HG02938 (cell line): ENCODE results near the gene DESI2.

Experiments used
- ATAC-seq: cut with Tn5 transposase; IDR thresholded peaks from one replicate; pipeline ENCODE4 v1.9.1; 2021; ENCODE audit warnings: mild to moderate bottlenecking, moderate library complexity; ENCODE audit not compliant: unreplicated experiment

DESI2 gene

DNA sequence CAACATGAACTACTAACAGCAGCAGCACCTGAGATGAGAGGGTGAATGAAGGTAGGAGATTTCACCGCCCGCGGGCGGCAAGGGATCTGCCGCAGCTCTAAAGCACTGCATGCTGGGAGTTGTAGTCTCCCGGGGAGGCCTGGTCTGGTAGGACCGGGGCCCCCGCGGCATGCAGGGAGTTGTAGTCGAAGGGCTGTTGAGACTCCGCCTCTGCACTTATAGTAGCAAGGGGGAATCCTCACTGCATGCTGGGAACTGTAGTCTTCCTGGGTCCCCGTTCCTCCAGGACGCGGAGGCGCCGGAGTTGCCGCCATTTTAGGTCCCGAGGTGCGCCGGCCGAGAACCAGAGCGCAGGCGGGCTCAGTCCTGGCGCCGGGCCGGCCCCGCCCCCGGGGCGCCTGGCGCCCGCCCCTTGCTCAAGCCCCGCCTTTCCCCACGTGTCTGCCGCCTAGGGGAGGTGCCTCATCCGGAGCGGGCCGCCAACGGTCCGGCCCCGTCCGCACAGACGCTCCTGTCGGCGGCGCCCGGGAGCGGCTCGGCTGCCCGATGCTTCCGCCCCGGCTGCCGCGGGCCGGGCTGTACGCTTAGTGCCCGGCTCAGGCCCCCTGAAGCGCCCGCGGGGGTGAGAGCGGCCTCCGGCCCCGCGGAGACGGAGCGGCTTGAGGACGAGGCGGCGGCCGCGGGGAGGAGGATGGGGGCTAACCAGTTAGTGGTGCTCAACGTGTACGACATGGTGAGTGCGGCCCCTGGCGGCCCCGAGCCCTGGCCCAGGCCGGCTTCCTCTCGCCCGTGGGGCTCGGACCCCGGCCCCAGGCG is at the start of gene DESI2:
TSS of gene DESI2 (plus strand) at position 504 of the 816 bp plus-strand sequence. CDS start at position 692, 188 bp downstream.
- ATAC-seq, result peak; percentile 97

DNA sequence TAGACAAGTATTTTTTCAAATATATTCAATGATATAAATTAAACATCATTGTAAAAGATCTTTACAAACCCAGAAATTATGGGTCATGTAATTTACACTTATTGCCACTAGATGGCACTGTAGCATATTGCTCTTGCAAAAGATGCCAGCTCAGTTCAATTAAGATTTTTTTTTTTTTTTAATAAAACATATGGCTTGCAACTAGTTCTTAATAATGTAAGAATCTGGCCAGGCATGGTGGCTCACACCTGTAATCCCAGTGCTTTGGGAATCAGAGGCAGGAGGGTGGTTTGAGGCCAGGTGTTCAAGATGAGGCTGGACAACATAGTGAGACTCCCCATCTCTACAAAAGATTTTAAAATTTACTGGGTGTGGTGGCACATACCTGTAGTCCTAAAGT is 49.4 kb upstream of the DESI2 start:
- ATAC-seq, result no peak

DNA sequence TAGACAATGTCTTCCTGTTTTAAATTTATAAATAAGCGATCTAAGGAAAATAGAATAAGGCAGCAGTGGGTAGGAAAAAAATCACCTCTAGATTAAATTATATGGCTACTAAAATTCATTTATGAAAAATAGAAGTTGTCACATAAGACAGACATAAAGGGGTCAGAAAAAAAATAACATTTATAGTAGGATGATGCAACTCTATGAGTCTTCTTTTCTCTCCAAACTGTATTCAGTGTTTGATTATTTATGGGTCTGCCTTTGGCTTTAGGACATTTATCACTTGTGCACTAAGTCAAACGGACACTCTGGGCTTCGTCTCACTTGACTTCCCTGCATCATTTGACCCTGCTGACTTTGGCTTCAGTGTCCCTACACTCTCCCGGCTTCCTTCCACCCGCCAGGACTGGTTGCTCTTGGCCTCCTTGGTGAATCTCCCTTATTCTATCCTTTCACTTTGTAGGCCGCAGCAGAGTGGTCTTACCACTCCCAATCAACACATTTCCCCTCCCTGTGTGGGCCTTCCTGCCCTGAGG is 47.0 kb upstream of the DESI2 start:
- no peak for ATAC-seq

DNA sequence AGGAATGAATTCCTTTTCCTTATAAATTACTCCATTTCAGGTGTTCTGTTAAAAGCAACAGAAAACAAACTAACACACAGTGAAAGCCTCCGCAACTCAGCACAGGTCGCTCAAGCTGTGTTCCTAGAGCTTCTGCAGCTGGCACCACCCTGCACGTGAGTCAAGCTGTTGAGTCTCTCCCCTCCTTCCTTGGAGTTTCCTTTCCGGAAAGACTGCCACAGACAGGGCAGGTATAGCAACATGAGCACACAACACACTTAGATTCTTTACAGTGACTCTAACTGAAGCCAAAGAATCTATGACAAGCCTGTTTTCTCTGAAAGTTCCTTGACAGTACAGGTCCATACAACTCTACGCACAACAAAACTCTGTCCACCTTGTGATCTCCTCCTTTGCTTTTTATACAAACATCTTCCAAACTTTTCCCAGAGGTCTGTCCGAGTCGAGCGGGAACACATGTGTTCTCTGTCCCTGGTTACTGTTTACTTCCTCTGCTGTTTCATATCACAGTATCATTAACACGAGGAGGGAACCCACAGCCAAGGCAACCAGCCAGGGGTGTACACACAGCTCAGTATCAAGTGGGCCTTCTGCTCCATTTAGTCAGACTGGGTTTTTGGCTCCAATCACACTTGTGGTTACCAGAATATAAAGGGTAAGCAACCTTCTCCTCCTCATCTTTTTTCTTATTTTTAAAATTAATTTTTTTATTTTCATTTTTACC is 38.7 kb upstream of the DESI2 start:
- ATAC-seq, result no peak

DNA sequence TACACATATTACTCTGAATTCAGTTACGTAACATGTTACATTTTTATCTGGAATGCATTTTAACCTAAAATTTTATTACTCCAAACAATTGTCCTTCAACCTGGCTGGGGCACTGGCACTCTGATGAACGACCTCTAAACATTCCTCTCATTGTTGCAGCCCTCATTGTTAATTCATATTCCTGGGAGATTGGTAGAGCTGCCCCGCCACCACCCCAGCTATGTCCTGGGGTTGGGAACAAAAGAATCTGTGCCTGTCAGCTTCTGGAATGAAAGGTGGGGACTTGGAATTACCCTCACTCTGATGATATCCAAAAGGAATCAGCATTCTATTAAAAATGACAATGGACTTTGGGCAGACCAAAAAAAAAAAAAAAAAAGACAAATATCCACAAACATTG is 38.0 kb upstream of the DESI2 start:
- ATAC-seq, result no peak

DNA sequence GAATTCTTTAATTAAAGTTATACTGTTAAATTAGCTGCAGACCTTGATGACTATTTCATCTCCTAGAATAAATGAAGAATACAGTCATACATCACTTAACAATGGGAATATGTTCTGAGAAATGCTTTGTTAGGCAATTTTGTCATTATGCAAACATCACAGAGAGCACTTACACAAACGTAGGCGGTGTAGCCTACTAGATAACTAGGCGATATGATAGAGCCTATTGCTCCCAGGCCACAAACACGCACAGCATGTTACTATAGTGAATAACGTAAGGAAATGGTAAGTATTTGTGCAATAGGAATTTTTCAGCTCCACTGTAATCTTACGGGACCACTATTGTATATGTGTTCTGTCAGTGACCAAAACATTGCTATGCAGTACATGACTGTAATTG is 37.6 kb upstream of the DESI2 start:
- no peak for ATAC-seq

DNA sequence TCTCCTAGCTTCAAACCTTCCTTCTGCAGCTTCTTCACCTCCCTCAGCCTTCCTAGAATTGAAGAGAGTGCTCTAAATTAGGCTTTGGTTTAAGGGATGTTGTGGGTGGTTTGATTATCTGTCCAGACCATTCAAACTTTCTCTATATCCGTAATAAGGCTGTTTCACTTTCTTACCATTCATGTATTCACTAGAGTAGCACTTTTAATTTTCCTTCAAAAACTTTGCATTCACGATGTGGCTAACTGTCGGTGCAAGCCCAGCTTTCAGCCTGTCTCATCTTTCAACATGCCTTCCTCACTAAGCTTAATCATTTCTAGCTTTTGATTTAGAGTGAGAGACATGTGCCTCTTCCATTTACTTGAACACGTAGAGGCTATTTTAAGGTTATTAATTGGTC is 26.2 kb upstream of the DESI2 start:
- ATAC-seq, result no peak

DNA sequence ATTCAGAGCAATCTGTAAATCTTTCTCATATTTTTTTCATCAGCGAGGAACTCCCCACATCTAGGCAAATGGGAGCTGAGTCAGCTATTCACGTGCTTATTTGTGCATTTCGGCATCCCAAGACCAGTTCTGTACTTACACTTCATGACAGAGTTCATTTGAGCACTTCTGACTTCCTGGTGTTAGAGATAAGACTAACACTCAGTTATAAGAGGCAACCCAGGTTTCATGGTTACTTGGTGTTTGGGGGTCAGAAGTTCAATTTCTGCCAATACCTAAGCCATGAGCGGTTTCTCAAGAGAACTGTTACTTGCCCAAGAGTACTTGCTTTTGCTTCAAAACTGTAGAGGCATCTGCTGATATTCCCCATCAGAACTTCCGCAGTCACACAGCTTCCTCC is 24.1 kb upstream of the DESI2 start:
- no peak for ATAC-seq

DNA sequence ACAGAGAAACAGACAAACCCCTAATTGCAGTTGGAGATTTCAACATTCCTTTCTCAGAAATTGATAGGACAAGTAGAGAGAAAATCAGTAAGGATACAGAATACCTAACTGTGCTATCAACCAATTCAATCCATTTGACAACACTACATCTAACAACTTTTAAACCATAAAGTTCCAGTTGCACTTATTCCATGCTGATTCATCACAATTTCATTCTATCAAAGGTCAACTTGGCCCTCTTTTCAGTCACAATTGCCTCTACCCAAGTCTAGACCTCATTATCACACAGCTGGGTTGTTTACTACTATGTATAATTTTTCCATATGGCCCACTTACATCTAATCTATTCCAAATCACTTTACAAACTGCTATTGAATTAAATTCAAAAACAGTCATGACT is 19.8 kb upstream of the DESI2 start:
- no peak for ATAC-seq

DNA sequence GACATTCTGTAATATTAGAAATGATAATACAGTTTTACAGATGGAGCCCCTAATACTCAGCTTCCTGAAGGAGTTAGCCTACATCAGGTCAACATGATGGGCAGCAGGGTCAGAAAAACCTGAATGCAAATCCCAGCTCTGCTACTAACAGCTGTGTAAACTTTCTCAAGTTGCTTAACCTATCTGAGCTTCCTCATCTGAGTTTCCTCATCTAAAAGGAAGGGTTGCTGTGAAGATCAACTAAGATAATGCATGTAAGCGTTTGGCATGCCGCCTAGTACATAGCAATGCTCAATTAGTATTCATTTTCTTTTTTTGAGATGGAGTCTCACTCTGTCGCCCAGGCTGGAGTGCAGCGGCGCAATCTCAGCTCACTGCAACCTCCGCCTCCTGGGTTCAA is 18.4 kb upstream of the DESI2 start:
- ATAC-seq, result no peak

DNA sequence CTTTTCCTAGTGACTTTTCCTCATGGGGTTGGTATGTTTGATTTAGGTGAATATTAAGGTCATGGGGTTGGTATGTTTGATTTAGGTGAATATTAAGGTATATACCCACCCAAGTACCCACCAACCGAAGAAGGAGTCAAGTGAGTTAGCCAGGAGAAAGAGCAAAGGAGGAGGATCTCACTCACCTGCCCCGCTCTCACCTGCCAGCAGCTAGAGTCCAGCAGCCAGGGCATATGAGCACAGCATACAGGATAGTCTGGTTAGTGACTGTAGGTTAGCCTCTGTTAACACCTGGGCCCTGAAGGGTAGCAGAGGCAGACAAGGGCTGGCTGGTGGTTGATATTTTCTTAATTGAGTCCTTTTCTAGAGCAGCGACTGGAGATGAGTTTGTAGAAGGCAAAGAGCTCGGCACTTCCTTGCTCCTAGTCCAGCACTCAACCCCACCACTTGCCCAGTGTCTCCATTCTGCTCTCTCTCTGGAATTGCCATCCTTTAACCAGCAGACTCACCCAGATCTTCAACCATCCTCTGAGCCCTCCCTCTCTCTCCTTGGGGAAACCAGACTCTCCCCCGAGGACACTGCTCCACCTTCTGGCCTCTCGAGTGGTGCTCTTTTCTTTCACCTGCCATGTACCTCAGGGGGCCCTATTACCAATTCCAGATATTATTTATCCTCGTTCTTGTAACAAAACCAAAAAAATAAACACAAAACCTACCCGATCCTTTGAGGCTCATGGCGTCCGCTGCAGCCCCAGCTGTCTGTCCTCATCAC is 16.3 kb upstream of the DESI2 start:
- no peak for ATAC-seq

DNA sequence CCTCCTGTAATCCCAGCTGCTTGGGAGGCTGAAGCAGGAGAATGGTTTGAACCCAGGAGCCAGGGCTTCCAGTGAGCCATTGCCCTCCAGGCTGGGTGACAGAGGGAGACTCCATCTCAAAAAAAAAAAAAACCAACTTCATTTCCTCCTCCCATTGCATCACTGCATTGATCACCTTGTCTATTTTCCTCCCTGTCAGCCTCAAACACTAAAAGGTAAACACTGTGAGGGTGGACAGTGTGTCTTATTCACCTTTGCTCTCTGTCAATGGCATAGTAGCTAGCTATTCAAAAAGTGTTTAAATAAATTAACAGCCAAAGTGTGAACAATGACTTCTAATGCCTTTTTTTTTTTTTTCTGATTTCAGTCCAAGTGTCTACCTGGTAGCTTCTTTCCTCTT is 13.4 kb upstream of the DESI2 start:
- ATAC-seq, result no peak

DNA sequence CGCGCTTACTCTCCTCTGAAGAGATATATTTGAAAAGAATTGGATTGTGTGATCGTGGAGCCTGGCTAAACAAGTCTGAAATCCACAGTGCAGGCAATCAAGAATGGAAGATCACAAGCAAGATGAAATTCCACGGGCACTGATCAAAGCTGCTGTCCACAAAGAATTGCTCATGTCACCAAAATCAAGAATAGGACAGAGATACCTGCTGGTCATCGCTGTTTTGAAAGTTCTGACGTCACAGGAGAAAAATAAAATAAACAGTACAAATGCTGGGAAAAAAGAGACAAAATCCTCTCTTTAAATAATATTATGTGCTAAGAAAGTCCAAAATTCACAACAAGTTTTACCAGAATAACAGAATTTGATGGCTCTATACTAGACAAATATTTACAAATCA is 12.0 kb upstream of the DESI2 start:
- no peak for ATAC-seq

DNA sequence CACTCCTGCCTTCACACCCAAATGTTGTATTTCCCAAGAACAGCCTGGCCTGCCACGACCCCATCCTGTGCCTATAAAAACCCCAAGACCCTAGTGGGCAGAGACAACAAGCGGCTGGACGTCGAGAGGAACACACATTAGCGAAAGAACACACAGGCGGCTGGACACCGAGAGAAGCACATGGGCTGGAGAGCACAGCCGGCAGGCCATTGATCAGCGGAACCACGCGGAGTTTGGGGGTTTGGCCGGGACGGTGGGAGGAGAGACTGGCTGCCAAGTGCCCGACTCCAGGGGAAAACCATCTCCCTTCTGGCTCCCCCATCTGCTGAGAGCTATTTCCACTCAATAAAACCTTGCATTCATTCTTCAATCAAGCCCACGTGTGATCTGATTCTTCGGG is 10.4 kb upstream of the DESI2 start:
- no peak for ATAC-seq

DNA sequence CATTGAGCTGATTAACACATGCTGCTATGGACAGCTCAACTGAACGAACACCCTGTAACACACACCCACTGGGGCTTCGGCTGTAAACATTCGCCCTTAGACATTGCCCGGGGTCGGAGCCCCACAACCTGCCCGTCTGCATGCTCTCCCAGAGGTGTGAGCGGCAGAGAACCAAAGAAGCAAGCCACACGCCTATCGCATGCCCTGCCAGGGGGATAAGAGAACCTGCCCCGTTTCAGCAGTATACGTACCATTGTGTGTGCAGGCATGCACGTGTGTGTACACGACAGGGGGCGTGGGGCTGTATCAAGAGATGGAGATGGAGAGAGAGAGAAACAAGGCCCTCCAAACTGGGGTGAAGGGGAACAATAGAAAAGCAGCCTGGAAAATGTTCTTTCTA is 9.9 kb upstream of the DESI2 start:
- ATAC-seq, result no peak

DNA sequence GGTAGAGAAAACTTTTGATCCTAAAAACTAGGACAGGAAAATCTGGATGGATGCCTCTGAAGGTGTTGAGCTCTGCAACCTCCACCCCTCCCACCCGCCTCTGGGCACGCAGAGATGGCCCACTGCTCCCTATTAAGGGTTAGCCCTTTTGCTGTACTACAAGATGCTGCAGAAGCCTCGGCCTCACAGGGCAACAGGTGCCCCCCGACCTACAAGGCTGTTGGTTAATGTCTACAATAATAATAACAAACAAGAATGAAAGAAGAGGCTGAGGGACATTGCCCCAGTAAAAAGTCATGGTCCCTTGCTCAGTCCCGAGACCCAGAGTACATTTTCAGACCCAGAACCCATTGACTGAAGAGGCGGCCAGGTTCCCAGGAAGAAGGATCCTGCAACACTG is 7.5 kb upstream of the DESI2 start:
- no peak for ATAC-seq

DNA sequence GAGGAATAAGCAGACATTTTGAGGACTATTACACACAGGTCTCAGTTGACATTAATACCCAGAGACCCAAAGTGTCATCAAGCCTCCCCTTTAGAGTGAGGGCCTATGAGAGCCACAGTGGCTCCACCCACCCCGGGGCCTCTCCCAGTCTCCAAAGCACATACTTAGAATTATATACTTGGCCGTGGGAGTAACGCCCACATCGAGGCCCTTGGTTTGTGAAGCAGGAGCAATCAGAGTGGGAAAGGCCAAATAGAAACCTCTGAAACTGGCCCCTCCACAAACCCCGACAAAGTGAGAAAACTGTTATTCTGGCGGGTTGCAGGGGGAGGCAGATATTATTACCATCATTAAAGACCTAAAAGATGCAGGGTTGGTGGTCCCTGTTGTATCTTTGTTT is 7.0 kb upstream of the DESI2 start:
- ATAC-seq, result no peak

DNA sequence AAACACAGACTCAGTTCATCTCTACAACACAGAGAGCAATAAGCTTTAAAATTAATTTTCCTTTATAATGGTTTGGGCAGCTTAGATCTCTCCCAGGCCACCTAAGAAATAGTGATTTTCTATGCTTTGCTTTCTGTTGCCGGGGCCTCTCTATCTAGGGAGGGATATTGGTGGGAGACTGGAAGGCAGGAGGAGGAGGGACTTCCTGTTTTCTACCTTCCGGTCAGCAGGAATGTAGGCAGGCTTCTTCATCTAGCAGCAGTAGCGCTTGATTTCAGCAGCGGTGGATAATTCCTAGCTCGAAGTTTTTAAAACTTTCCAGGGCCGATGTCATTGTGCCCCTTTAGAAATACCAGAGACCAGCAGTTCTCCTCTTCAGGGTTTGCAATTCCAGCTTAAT is 5.1 kb upstream of the DESI2 start:
- ATAC-seq, result no peak

DNA sequence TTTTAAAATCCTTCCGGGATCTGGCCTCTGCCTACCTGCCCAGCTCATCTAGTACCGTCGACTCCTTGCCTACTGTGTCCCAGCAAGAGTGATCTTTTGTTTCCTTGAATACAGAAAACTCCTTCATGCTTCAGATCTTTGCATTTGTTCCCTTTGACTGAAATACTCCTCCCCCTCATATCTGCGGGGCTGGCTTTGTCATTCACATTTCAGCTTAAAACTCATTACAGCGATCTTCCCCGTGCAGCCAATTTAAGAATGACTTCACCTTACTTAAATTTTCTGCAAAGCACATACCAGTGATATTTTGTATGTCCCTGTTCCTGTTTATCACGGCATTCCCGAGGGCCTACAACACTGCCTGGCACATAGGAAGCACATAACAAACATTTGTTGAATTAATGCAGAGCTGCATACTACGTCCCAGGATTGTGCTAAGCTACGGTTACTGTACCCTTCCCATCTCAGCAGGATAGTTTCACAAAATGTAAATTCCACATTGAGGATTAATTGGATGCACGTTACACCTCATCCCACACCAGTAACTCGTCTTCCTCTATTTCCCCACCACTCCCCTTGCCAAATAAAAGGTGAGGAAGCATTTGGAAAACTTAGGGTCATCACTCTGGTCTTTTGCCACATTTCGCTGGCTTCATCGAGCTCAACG is 837 bp upstream of the DESI2 start:
- ATAC-seq, result no peak

DNA sequence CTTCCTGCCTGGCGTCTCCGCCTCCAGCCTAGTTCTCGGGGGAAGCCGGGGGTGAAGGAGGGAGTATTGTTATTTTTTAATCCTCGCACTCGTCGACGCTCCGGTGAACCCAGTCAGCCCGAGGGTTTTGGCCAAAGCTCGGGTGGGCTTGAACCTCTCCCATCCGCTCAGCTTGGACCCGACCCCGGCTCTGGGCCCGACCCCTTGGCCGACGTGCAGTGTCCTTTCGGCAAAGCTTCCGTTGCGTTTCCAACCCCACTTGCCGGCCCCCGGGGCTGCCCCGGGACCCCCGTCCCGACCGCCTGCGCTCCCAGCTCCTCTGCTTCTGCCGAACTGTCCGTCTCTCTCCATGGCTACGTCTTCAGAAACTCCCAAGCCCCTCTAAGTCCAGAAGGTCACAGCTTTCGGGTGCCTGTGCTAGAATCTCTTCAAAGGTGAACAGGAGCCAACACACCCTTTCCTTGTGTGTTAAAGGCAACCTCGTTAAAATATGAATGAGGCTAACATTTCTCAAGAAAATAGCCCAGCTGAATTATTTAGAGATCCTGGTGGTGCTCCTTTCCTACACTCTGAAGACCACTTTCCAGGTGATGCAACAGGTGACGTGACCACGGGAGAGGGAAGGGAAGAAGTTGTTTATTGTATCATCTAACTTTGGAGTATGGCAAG is 647 bp downstream of the DESI2 start:
- ATAC-seq, result peak; percentile 0
